ENCODE measurements around the gene CFAP61.

- TF ChIP-seq CTCF (IDR thresholded peaks at IDR 0.05), result no peak
- TF ChIP-seq NR1H2 (CRISPR knock-in tag; IDR thresholded peaks at IDR 0.05), result no peak
- no peak for TF ChIP-seq FOXP1 (CRISPR knock-in tag; IDR thresholded peaks at IDR 0.05; ENCODE audit: borderline replicate concordance)
- no peak for TF ChIP-seq PRRX2 (CRISPR knock-in tag; IDR thresholded peaks at IDR 0.05)
- no peak for TF ChIP-seq FOXP4 (CRISPR knock-in tag; IDR thresholded peaks at IDR 0.05)
- TF ChIP-seq E2F1 (CRISPR knock-in tag; IDR thresholded peaks at IDR 0.05), result no peak
- no peak for TF ChIP-seq ZBTB43 (CRISPR knock-in tag; IDR thresholded peaks at IDR 0.05)
- no peak for TF ChIP-seq MYBL2 (CRISPR knock-in tag; IDR thresholded peaks at IDR 0.05)
- no peak for TF ChIP-seq MAX (CRISPR knock-in tag; IDR thresholded peaks at IDR 0.05)
- no peak for TF ChIP-seq SMAD3 (CRISPR knock-in tag; IDR thresholded peaks at IDR 0.05; ENCODE audit: borderline replicate concordance)
- no peak for TF ChIP-seq TP53 (CRISPR knock-in tag; IDR thresholded peaks at IDR 0.05)
- TF ChIP-seq JUN (CRISPR knock-in tag; IDR thresholded peaks at IDR 0.05), result no peak
These were observed 218.9 kb downstream of the CFAP61 start for GRCh38 chr20:20271271-20271670.
